Stomach smooth muscle (tissue), 2 donors: Measurements from ENCODE around the gene GCNT3.

Experiments used
- H3K27ac ChIP-seq: one replicate; pipeline ENCODE4 v1.7.0; 2013; ENCODE audit warnings: mild to moderate bottlenecking, low read length, inconsistent platforms
- H3K27me3 ChIP-seq, 2 donors: one replicate each; pipeline ENCODE4 v1.7.0; 2013; ENCODE audit warnings: low read length in 2 of 2; ENCODE audit not compliant: insufficient read depth in 2 of 2, control insufficient read depth in 1 of 2
- H3K36me3 ChIP-seq, 2 donors: one replicate each; pipeline ENCODE4 v1.7.0; 2013; ENCODE audit warnings: low read length in 2 of 2; ENCODE audit not compliant: control insufficient read depth in 2 of 2, insufficient read depth in 2 of 2
- H3K4me1 ChIP-seq: one replicate; pipeline ENCODE4 v1.7.0; 2013; ENCODE audit warnings: low read length; ENCODE audit not compliant: control insufficient read depth, insufficient read depth
- H3K4me3 ChIP-seq, 2 donors: one replicate each; pipeline ENCODE4 v1.7.0; 2013; ENCODE audit warnings: low read length in 2 of 2
- H3K9ac ChIP-seq, 2 donors: one replicate each; pipeline ENCODE4 v1.7.0; 2013; ENCODE audit warnings: low read length in 2 of 2, mild to moderate bottlenecking in 1 of 2
- H3K9me3 ChIP-seq, 2 donors: one replicate each; pipeline ENCODE4 v1.7.0; 2013; ENCODE audit warnings: low read length in 2 of 2; ENCODE audit not compliant: control insufficient read depth in 2 of 2
- donor health status: healthy.
- donor health status: Pancreatic carcinoma.

The GCNT3 gene

GRCh38 chr15:59591356-59591755 lies 20.2 kb upstream of the GCNT3 start:
- Histone ChIP-seq H3K27me3 (no peaks in the 10 kb centered on the region), H3K27ac (no peak overlapping the region), H3K9me3 (no peaks in the 10 kb centered on the region), H3K36me3 (no peaks in the 10 kb centered on the region), H3K4me3 (no peak overlapping the region), H3K4me1 (no peaks in the 10 kb centered on the region), H3K9ac (no peak overlapping the region)

- Histone ChIP-seq H3K9ac (no peak overlapping the region), H3K27me3 (no peaks in the 10 kb centered on the region), H3K4me1 (no peaks in the 10 kb centered on the region), H3K36me3 (no peaks in the 10 kb centered on the region), H3K4me3 (no peak overlapping the region), H3K9me3 (no peaks in the 10 kb centered on the region), H3K27ac (no peak overlapping the region)
Measured at GRCh38 chr15:59594493-59594942, 17.1 kb upstream of the GCNT3 start.

- no peak overlapping the region for H3K4me3 ChIP-seq
- no peak overlapping the region for H3K27ac ChIP-seq
- H3K9me3 ChIP-seq = no peaks in the 10 kb centered on the region
- H3K27me3 ChIP-seq = no peaks in the 10 kb centered on the region
- H3K4me1 ChIP-seq = no peaks in the 10 kb centered on the region
- H3K9ac ChIP-seq = no peak overlapping the region
- no peaks in the 10 kb centered on the region for H3K36me3 ChIP-seq
Measured at GRCh38 chr15:59594991-59595390, 16.6 kb upstream of the GCNT3 start.

GRCh38 chr15:59595434-59595915 lies 16.1 kb upstream of the GCNT3 start:
- no peak overlapping the region for H3K27ac ChIP-seq
- H3K27me3 ChIP-seq = no peaks in the 10 kb centered on the region
- H3K9ac ChIP-seq = no peak overlapping the region
- H3K4me1 ChIP-seq = no peaks in the 10 kb centered on the region
- H3K9me3 ChIP-seq = no peaks in the 10 kb centered on the region
- H3K4me3 ChIP-seq = no peak overlapping the region
- H3K36me3 ChIP-seq = no peaks in the 10 kb centered on the region

- Histone ChIP-seq H3K9me3 (peaks cover 3 to 5% of the 10 kb centered on the region in 2 donors), H3K9ac (no peak overlapping the region), H3K4me1 (no peaks in the 10 kb centered on the region), H3K36me3 (no peaks in the 10 kb centered on the region), H3K27ac (no peak overlapping the region), H3K4me3 (no peak overlapping the region), H3K27me3 (peaks cover 0 to 2% of the 10 kb centered on the region in 2 donors)
Measured at GRCh38 chr15:59596640-59597039, 14.9 kb upstream of the GCNT3 start.

GRCh38 chr15:59598461-59598860 lies 13.1 kb upstream of the GCNT3 start:
- Histone ChIP-seq H3K27ac (no peak overlapping the region), H3K4me1 (no peaks in the 10 kb centered on the region), H3K4me3 (no peak overlapping the region), H3K9me3 (peaks cover 3 to 5% of the 10 kb centered on the region in 2 donors), H3K27me3 (peaks cover 0 to 2% of the 10 kb centered on the region in 2 donors), H3K36me3 (no peaks in the 10 kb centered on the region), H3K9ac (no peak overlapping the region)

- Histone ChIP-seq H3K27me3 (peaks cover 0 to 4% of the 10 kb centered on the region in 2 donors), H3K4me1 (no peaks in the 10 kb centered on the region), H3K36me3 (no peaks in the 10 kb centered on the region), H3K4me3 (no peak overlapping the region), H3K9me3 (peaks cover 4 to 12% of the 10 kb centered on the region in 2 donors), H3K9ac (no peak overlapping the region), H3K27ac (no peak overlapping the region)
Measured at GRCh38 chr15:59605994-59606393, 5.6 kb upstream of the GCNT3 start.

- Histone ChIP-seq H3K4me1 (no peaks in the 10 kb centered on the region), H3K9ac (no peak overlapping the region), H3K27ac (no peak overlapping the region), H3K27me3 (peaks cover 0 to 3% of the 10 kb centered on the region in 2 donors), H3K4me3 (no peak overlapping the region), H3K9me3 (no peaks in the 10 kb centered on the region), H3K36me3 (no peaks in the 10 kb centered on the region)
Measured at GRCh38 chr15:59609730-59610712, 1.6 kb upstream of the GCNT3 start.

GRCh38 chr15:59614153-59614552 lies 2.6 kb downstream of the GCNT3 start:
- Histone ChIP-seq H3K4me3 (no peak overlapping the region), H3K27ac (no peak overlapping the region), H3K36me3 (no peaks in the 10 kb centered on the region), H3K4me1 (no peaks in the 10 kb centered on the region), H3K9me3 (no peaks in the 10 kb centered on the region), H3K9ac (no peak overlapping the region), H3K27me3 (peaks cover 2% of the 10 kb centered on the region in 2 donors)

- Histone ChIP-seq H3K4me3 (no peak overlapping the region), H3K27ac (no peak overlapping the region), H3K9me3 (no peaks in the 10 kb centered on the region), H3K36me3 (no peaks in the 10 kb centered on the region), H3K27me3 (peaks cover 2 to 4% of the 10 kb centered on the region in 2 donors), H3K4me1 (no peaks in the 10 kb centered on the region), H3K9ac (no peak overlapping the region)
Measured at GRCh38 chr15:59615661-59616060, 4.1 kb downstream of the GCNT3 start.

- H3K4me1 ChIP-seq = no peaks in the 10 kb centered on the region
- H3K36me3 ChIP-seq = no peaks in the 10 kb centered on the region
- H3K9me3 ChIP-seq = no peaks in the 10 kb centered on the region
- peaks cover 2 to 4% of the 10 kb centered on the region in 2 donors for H3K27me3 ChIP-seq
- H3K9ac ChIP-seq = no peak overlapping the region
- H3K4me3 ChIP-seq = no peak overlapping the region
- no peak overlapping the region for H3K27ac ChIP-seq
Measured at GRCh38 chr15:59616379-59616778, 4.8 kb downstream of the GCNT3 start.
